GM20000 (cell line): ENCODE data around the gene DPYSL4.

Experiments
- DNase-seq: peaks from one replicate; pipeline ENCODE4 v3.0.0; 2012; ENCODE audit warnings: low spot score
- CTCF ChIP-seq: IDR thresholded peaks from 2 replicates; pipeline ENCODE4 v1.5.1; 2012; ENCODE audit warnings: mild to moderate bottlenecking, control low read depth; ENCODE audit errors: extremely low read depth, missing control alignments

Gene DPYSL4

GRCh38 chr10:132167041-132167674 is 19.6 kb upstream of the DPYSL4 start:
- no peak for TF ChIP-seq CTCF
- no peak for DNase-seq

- TF ChIP-seq CTCF = no peak
- DNase-seq = no peak
Observed at GRCh38 chr10:132167976-132168375, 18.8 kb upstream of the DPYSL4 start.

GRCh38 chr10:132168571-132169030 is 18.1 kb upstream of the DPYSL4 start:
- TF ChIP-seq CTCF = no peak

GRCh38 chr10:132169031-132169765 is 17.6 kb upstream of the DPYSL4 start:
- TF ChIP-seq CTCF = no peak
- no peak for DNase-seq

More at GRCh38 chr10:132168571-132169030, 18.1 kb upstream of the DPYSL4 start:
- DNase-seq = no peak

- DNase-seq = no peak
- no peak for TF ChIP-seq CTCF
Observed at GRCh38 chr10:132169766-132170560, 16.8 kb upstream of the DPYSL4 start.

GRCh38 chr10:132170561-132171361 is 16.0 kb upstream of the DPYSL4 start:
- DNase-seq = no peak
- TF ChIP-seq CTCF = no peak
